Stomach (tissue), 9 donors: ENCODE data around the gene SNAPC1. TPM values are rescaled to one million over a fixed set of nuclear protein-coding genes. Genes with fewer than 3 reads are reported as not detected.

Source experiments
- DNase-seq, 2 donors: peaks; one replicate each; pipeline versions ENCODE4 v3.0.0 to v3.0.0-alpha.2; 2013 to 2019
- H3K27ac ChIP-seq, 5 donors: fragments of 200-600 bp in 4 of 5; sonication (generic) in 4 of 5; one replicate each; pipeline ENCODE4 v1.5.1; 2013 to 2019; ENCODE audit warnings: mild to moderate bottlenecking in 1 of 5, moderate library complexity in 1 of 5
- H3K27me3 ChIP-seq, 3 donors: fragments of 200-600 bp; sonication (generic); one replicate each; pipeline ENCODE4 v1.5.1; 2017 to 2019; ENCODE audit warnings: mixed run types in 1 of 3
- H3K36me3 ChIP-seq, 4 donors: fragments of 200-600 bp; sonication (generic); 1 replicate in 3 of 4; 2 replicates in 1 of 4; pipeline ENCODE4 v1.5.1; 2016 to 2019
- H3K4me1 ChIP-seq, 4 donors: fragments of 200-600 bp; sonication (generic); one replicate each; pipeline ENCODE4 v1.5.1; 2016 to 2019
- H3K4me3 ChIP-seq, 4 donors: fragments of 200-600 bp; sonication (generic) in 3 of 4; one replicate each; pipeline ENCODE4 v1.5.1; 2016 to 2019; ENCODE audit warnings: mild to moderate bottlenecking in 1 of 4
- H3K9me3 ChIP-seq, 4 donors: fragments of 200-600 bp; sonication (generic); one replicate each; pipeline ENCODE4 v1.5.1; 2016 to 2019
- CTCF ChIP-seq, 7 experiments: fragments of 450-650 bp in 4 of 7; fragments of 200-600 bp in 3 of 7; sonication (generic) in 3 of 7; IDR thresholded peaks; one replicate each; pipeline ENCODE4 v1.5.1; 2016 to 2019; ENCODE audit warnings: antibody characterized with exemption in 7 of 7, control low read depth in 2 of 7, mild to moderate bottlenecking in 1 of 7
- EP300 ChIP-seq: sonication (generic); formaldehyde crosslinking; IDR thresholded peaks from one replicate; pipeline ENCODE4 v1.6.1; 2017; ENCODE audit warnings: antibody characterized with exemption
- POLR2A ChIP-seq, 4 donors: fragments of 450-650 bp; IDR thresholded peaks; one replicate each; pipeline ENCODE4 v1.6.1; 2016; ENCODE audit warnings: antibody characterized with exemption in 4 of 4, control low read depth in 2 of 4, mild to moderate bottlenecking in 1 of 4, moderate library complexity in 1 of 4
- POLR2AphosphoS5 ChIP-seq, 3 donors: sonication (generic); formaldehyde crosslinking; IDR thresholded peaks; one replicate each; pipeline ENCODE4 v1.6.1; 2016; ENCODE audit warnings: antibody characterized with exemption in 3 of 3
- WGBS, 5 donors: extraction: QIAGEN DNeasy Blood & Tissue Kit in 3 of 5; methylation state at CpG; one replicate each; pipeline versions ENCODE4 v1.1.5 to v1.1.7; 2013 to 2018; 5-methylcytosine and 5-hydroxymethylcytosine counted together
- intact Hi-C: fragments of 100-400 bp; cut with DNase I; formaldehyde crosslinking; loops from one replicate; pipeline ENCODE4 v1.15.1; 2023; ENCODE audit warnings: low total_unique reads
- polyA plus RNA-seq, 3 donors: library from polyadenylated mRNA; stranded (reverse); fragments of 200-250 nt; gene quantifications; one replicate each; pipeline ENCODE4 v1.2.3, GENCODE V29; 2013
- total RNA-seq, 5 donors: library from RNA; depleted of rRNA; stranded (reverse); fragments of >200 nt; gene quantifications; one replicate each; pipeline versions ENCODE4 v1.1.0 to v1.2.3, GENCODE V29; 2014 to 2016
- donor health status: healthy with polysubstance abuse.
- donor health status: Bipolar disorder and iron deficiency.
- donor health status: healthy.

The SNAPC1 gene
- total and polyA plus RNA-seq, 8 donors: 0.89 to 8.7 (median 3.0) TPM; not detected in 1

- intact Hi-C loops: no loop called here
- Histone ChIP-seq H3K27ac (no peak overlapping the region), H3K9me3 (no peaks in the 10 kb centered on the region), H3K36me3 (peaks cover 28 to 78% (median 76%) of the 10 kb centered on the region in 4 donors), H3K4me1 (peaks cover 0 to 17% (median 8%) of the 10 kb centered on the region in 4 donors), H3K4me3 (no peak overlapping the region), H3K27me3 (no peaks in the 10 kb centered on the region)
- no peak for TF ChIP-seq POLR2A (IDR thresholded peaks at IDR 0.05)
- no peak for TF ChIP-seq CTCF (IDR thresholded peaks at IDR 0.05)
- TF ChIP-seq EP300: no peak
- TF ChIP-seq POLR2AphosphoS5 (IDR thresholded peaks at IDR 0.05): no peak
- DNase-seq: no peak
- 64 to 96% (median 94%) methylated on average over 3 of the region's 3 CpGs for WGBS, 5 donors
Observed at GRCh38 chr14:61769893-61770292, 7.7 kb downstream of the SNAPC1 start.

- TF ChIP-seq POLR2A (IDR thresholded peaks at IDR 0.05) (no peak), POLR2AphosphoS5 (IDR thresholded peaks at IDR 0.05) (no peak), EP300 (no peak), CTCF (IDR thresholded peaks at IDR 0.05) (no peak)
- DNase-seq: no peak
- no peak overlapping the region for H3K4me3 ChIP-seq
- H3K9me3 ChIP-seq: no peaks in the 10 kb centered on the region
- H3K4me1 ChIP-seq: no peaks in the 10 kb centered on the region
- intact Hi-C loops: no loop called here
- H3K36me3 ChIP-seq: peaks cover 22 to 96% (median 94%) of the 10 kb centered on the region in 4 donors
- WGBS, 5 donors: 95 to 100% (median 100%) methylated on average over 1 of the region's 1 CpG
- no peak overlapping the region for H3K27ac ChIP-seq
- H3K27me3 ChIP-seq: no peaks in the 10 kb centered on the region
Observed at GRCh38 chr14:61774861-61775260, 12.6 kb downstream of the SNAPC1 start.

GRCh38 chr14:61780125-61780524 is 17.9 kb downstream of the SNAPC1 start:
- 47 to 84% (median 76%) methylated on average over 3 of the region's 3 CpGs for WGBS, 5 donors
- H3K36me3 ChIP-seq: peaks cover 27 to 98% (median 94%) of the 10 kb centered on the region in 4 donors

GRCh38 chr14:61797309-61797708 is 35.1 kb downstream of the SNAPC1 start:
- no peak for DNase-seq
- WGBS, 5 donors: 66 to 95% (median 86%) methylated on average over 5 of the region's 5 CpGs
- intact Hi-C loops: no loop called here
- TF ChIP-seq EP300: no peak
- no peak for TF ChIP-seq POLR2AphosphoS5 (IDR thresholded peaks at IDR 0.05)
- TF ChIP-seq POLR2A (IDR thresholded peaks at IDR 0.05): no peak
- no peak for TF ChIP-seq CTCF (IDR thresholded peaks at IDR 0.05)
- Histone ChIP-seq H3K9me3 (no peaks in the 10 kb centered on the region), H3K36me3 (peaks cover 0 to 34% (median 23%) of the 10 kb centered on the region in 4 donors), H3K4me3 (no peak overlapping the region), H3K4me1 (no peaks in the 10 kb centered on the region), H3K27ac (no peak overlapping the region), H3K27me3 (no peaks in the 10 kb centered on the region)

More at GRCh38 chr14:61780125-61780524, 17.9 kb downstream of the SNAPC1 start:
- H3K4me3 ChIP-seq: no peak overlapping the region
- DNase-seq: peak in 1 of 2 donors; percentile 10
- no peaks in the 10 kb centered on the region for H3K4me1 ChIP-seq
- no peak for TF ChIP-seq EP300
- no peak for TF ChIP-seq CTCF (IDR thresholded peaks at IDR 0.05)
- no peak for TF ChIP-seq POLR2AphosphoS5 (IDR thresholded peaks at IDR 0.05)
- no peak for TF ChIP-seq POLR2A (IDR thresholded peaks at IDR 0.05)
- intact Hi-C loops: no loop called here
- H3K27ac ChIP-seq: no peak overlapping the region
- H3K27me3 ChIP-seq: no peaks in the 10 kb centered on the region
- H3K9me3 ChIP-seq: no peaks in the 10 kb centered on the region
